BE2C (cell line): ENCODE data around the gene CNP.

Experiments used
- DNase-seq: peaks from one replicate; pipeline ENCODE4 v3.0.0-alpha.2; 2020
- H3K27me3 ChIP-seq: fragments of 250-450 bp; sonication (Bioruptor Pico); 2 replicates; pipeline ENCODE4 v1.5.1; 2020; ENCODE audit warnings: mild to moderate bottlenecking
- H3K36me3 ChIP-seq: fragments of 250-450 bp; sonication (Bioruptor Pico); 2 replicates; pipeline ENCODE4 v1.5.1; 2020; ENCODE audit warnings: mild to moderate bottlenecking
- H3K4me1 ChIP-seq: fragments of 250-450 bp; sonication (Bioruptor Pico); 2 replicates; pipeline ENCODE4 v1.5.1; 2020
- H3K4me3 ChIP-seq: 2 replicates; pipeline ENCODE4 v1.5.1; 2011; ENCODE audit warnings: low read depth, low read length
- H3K9me3 ChIP-seq: fragments of 250-450 bp; sonication (Bioruptor Pico); 2 replicates; pipeline ENCODE4 v1.5.1; 2020
- CTCF ChIP-seq: IDR thresholded peaks from 2 replicates; pipeline ENCODE4 v1.5.1; 2012; ENCODE audit warnings: mild to moderate bottlenecking, low read depth, low read length

The CNP gene

DNA sequence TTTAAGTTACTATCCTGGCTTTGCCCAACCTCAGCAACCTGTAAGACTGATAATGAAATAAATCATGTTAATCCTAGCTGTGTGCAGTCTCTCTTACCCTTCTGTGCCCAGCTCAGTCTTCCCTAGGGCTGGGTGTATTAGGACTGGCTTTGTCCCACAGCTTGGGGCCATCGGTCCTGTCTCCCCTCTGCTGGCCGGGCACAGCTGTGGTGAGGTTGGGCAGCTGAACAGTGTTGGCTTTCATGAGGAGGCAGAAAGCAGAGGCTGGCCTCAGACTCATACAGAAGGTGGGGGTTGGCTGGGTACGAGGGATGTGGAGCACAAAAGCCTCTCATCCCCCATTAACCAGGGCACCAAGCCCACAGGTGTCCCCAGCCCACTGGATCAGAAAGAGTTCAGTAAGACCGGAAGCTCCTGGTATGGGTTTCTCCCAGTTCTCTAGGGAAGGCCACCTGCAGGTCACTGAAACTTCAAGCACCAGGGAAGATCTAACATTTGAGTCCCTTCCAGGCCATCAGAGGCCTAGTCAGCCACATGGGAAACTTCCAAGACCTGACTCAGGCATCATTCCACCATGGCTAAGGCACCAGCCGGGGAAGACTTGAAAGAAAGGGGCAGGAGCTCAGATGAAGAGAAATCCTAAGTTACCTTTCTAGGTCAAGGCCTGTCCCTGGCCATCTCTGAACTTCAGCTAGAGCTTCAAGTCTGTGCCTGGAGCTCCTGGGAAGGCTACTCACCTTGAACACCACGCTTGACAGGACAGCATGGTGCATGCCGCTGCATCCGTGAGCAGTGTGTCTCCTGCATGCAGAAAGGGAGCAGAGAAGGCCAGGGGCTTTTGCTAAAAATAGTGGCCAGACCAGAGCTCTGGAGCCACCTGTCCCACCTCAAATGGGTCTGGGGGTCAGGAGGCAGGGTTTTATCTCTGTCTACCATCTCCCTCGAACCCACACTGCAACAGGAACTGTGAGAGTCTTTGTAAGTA is 8.8 kb downstream of the CNP start:
- peaks cover 10% of the 10 kb centered on the region for H3K4me1 ChIP-seq
- DNase-seq: no peak
- no peaks in the 10 kb centered on the region for H3K9me3 ChIP-seq
- H3K27me3 ChIP-seq: no peaks in the 10 kb centered on the region
- H3K4me3 ChIP-seq: no peak overlapping the region
- peaks cover 71% of the 10 kb centered on the region for H3K36me3 ChIP-seq
- no peak for TF ChIP-seq CTCF

GRCh38 chr17:41976142-41976768 is 9.7 kb downstream of the CNP start:
- H3K36me3 ChIP-seq: peaks cover 74% of the 10 kb centered on the region
- H3K27me3 ChIP-seq: no peaks in the 10 kb centered on the region
- H3K4me1 ChIP-seq: peaks cover 10% of the 10 kb centered on the region
- no peak for TF ChIP-seq CTCF
- H3K9me3 ChIP-seq: no peaks in the 10 kb centered on the region
- DNase-seq: no peak
- H3K4me3 ChIP-seq: no peak overlapping the region

DNA sequence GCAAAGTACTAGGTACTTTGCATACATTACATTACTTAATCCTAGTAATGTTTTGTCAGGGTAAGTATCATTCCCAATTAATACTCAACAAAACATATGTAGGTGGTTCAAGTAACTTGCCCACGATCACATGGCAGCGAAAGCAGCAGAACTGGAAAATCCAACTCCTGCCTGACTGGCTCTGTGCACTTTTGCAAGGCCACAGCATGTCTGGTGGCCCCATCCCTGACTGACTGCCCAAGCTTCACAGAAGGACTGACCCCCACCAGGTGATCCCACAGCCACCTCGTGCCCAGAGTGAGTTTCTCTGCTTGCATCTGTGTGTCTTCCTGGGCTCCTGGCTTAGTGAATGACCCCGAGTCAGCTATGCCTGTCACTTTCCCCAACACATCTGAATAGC is 11.4 kb downstream of the CNP start:
- TF ChIP-seq CTCF: no peak
- Histone ChIP-seq H3K4me1 (peaks cover 5% of the 10 kb centered on the region), H3K27me3 (no peaks in the 10 kb centered on the region), H3K36me3 (peaks cover 81% of the 10 kb centered on the region), H3K4me3 (no peak overlapping the region), H3K9me3 (no peaks in the 10 kb centered on the region)
- no peak for DNase-seq

DNA sequence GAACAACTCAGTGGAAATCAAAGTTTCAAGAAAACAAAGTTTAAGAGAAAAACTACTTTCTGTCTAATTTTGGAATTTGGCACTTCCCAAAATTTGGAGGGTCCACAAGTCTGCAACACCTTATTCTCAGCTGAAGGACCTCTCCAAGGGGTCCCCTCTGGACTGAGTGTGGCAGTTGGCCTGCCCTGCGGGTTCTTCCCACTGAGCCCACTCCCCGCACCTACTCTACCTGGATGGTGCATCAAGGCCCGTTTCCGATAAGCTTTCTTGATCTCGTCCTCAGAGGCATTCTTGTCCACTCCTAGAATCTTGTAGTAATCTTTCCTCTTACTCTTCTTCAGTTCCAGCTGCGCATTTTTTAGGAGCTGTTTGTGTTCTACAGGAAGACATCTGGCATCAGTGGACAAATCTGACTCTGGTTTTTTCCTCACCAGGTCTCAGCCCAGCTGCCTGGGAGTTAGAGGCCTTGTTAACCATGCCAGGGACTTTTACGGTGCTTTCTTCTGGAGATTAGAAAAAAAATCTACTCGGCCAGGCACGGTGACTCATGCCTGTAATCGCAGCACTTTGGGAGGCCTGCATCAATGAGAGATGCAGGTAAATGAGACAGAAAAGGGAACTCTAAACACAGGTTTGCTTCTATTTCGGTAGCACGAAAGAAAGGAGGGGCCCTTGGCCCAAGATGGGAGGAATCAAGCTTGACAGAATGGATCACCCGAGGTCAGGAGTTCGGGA is 15.6 kb downstream of the CNP start:
- no peak for TF ChIP-seq CTCF
- Histone ChIP-seq H3K4me1 (no peaks in the 10 kb centered on the region), H3K36me3 (peaks cover 87% of the 10 kb centered on the region), H3K4me3 (no peak overlapping the region), H3K9me3 (no peaks in the 10 kb centered on the region), H3K27me3 (no peaks in the 10 kb centered on the region)
- DNase-seq: peak; percentile 51

DNA sequence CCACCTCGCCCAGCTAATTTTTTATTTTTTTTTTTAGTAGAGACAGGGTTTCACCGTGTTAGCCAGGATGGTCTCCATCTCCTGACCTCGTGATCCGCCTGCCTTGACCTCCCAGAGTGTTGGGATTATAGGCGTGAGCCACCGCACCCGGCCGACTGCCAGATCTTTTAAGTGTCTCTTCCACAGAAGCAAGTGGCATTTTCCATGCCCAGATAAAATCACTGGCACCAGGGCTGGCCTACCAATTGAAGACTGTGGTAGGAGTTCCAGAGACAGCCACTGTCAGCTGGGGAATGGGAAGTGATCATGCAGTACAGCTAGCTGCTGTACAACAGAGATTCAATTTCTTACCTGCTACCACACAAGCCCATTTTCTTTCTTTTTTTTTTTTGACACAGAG is 17.9 kb downstream of the CNP start:
- no peaks in the 10 kb centered on the region for H3K4me1 ChIP-seq
- TF ChIP-seq CTCF: no peak
- H3K9me3 ChIP-seq: no peaks in the 10 kb centered on the region
- H3K36me3 ChIP-seq: peaks cover 90% of the 10 kb centered on the region
- no peak for DNase-seq
- H3K4me3 ChIP-seq: no peak overlapping the region
- H3K27me3 ChIP-seq: no peaks in the 10 kb centered on the region
